ENCODE measurements around the gene MIPOL1. TPM values are rescaled to one million over a fixed set of nuclear protein-coding genes. Genes with fewer than 3 reads are reported as not detected.

MIPOL1 gene
- total and polyA plus RNA-seq, 2 donors (not counting 3 experiments of a cell fraction or from before 2014, with no cell fraction given) = 3.4 to 33.5 TPM

- ChIA-PET POLR2A (no interaction called here), CTCF (interaction anchor here (0.9 to 1.7 kb wide), 14 partner anchors 8 to 367 kb away, joined by 3 to 11 read pairs (median 4); no protein-coding TSS in a partner anchor)
- H3K36me3 ChIP-seq (ENCODE audit: control insufficient read depth in 2 of 2, extremely low read depth in 1 of 2, insufficient read depth in 2 of 2, low read length in 2 of 2) = no peaks in the 10 kb centered on the region
- FAIRE-seq = peak; percentile 42
- peaks cover 9% of the 10 kb centered on the region for H3K4me1 ChIP-seq (ENCODE audit: control insufficient read depth, extremely low read depth, insufficient read depth, low read length)
- TF ChIP-seq MYC (IDR thresholded peaks at IDR 0.05; ENCODE audit: low read depth, low read length) = no peak
- TF ChIP-seq, protein P1, sequence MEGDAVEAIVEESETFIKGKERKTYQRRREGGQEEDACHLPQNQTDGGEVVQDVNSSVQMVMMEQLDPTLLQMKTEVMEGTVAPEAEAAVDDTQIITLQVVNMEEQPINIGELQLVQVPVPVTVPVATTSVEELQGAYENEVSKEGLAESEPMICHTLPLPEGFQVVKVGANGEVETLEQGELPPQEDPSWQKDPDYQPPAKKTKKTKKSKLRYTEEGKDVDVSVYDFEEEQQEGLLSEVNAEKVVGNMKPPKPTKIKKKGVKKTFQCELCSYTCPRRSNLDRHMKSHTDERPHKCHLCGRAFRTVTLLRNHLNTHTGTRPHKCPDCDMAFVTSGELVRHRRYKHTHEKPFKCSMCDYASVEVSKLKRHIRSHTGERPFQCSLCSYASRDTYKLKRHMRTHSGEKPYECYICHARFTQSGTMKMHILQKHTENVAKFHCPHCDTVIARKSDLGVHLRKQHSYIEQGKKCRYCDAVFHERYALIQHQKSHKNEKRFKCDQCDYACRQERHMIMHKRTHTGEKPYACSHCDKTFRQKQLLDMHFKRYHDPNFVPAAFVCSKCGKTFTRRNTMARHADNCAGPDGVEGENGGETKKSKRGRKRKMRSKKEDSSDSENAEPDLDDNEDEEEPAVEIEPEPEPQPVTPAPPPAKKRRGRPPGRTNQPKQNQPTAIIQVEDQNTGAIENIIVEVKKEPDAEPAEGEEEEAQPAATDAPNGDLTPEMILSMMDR (IDR thresholded peaks at IDR 0.05; ENCODE audit: extremely low read depth in 1 of 2, insufficient read depth in 1 of 2, low read depth in 1 of 2, low read length in 2 of 2) = peak; percentile 46 to 58
- no peak overlapping the region for H3K4me3 ChIP-seq (replicated peaks in 1 of 3; ENCODE audit: insufficient read depth in 1 of 3, low read depth in 1 of 3, low read length in 3 of 3)
- no peaks in the 10 kb centered on the region for H4K20me1 ChIP-seq (replicated peaks; ENCODE audit: control insufficient read depth, extremely low read depth, insufficient read depth, low read length)
- H3K79me2 ChIP-seq (ENCODE audit: control insufficient read depth, insufficient read depth, low read length) = no peaks in the 10 kb centered on the region
- no peaks in the 10 kb centered on the region for H3K9me3 ChIP-seq (replicated peaks; ENCODE audit: control insufficient read depth, insufficient read depth, low read length)
- intact Hi-C loops (cut with micrococcal nuclease) = loop anchor here (5.0 kb wide), 1 partner anchor 935 kb away; the partner anchor contains the start of gene PAX9
- no peak for DNase-seq (ENCODE audit: low read depth, low spot score)
- H3K9me1 ChIP-seq (replicated peaks; ENCODE audit: control insufficient read depth, extremely low read depth, insufficient read depth, low read length) = no peaks in the 10 kb centered on the region
- H3K4me2 ChIP-seq (ENCODE audit: insufficient read depth, low read length) = no peak overlapping the region
- H3K27ac ChIP-seq (ENCODE audit: insufficient read depth, low read depth, low read length) = no peak overlapping the region
- no TSS peak for BruUV-seq (replicated peaks)
- H3K27me3 ChIP-seq (ENCODE audit: control insufficient read depth in 2 of 2, insufficient read depth in 2 of 2, low read length in 2 of 2) = peaks cover 76 to 88% of the 10 kb centered on the region in 2 experiments
- H2AFZ ChIP-seq (ENCODE audit: low read depth, low read length) = no peak overlapping the region
- dilution Hi-C loops (cut with MboI; ENCODE audit: extremely low pct_ligation_motif_present, low sequenced_read_pairs) = no loop called here
- H3K9ac ChIP-seq (replicated peaks; ENCODE audit: extremely low read depth, insufficient read depth, low read length) = no peak overlapping the region
Measured at GRCh38 chr14:37597538-37597913, 399.8 kb downstream of the MIPOL1 start.

- no peak for DNase-seq (ENCODE audit: low read depth, low spot score)
- CTCF ChIA-PET = interaction anchor here (0.9 to 1.7 kb wide), 13 partner anchors 8 to 368 kb away, joined by 3 to 11 read pairs (median 4); no protein-coding TSS in a partner anchor
- no peak overlapping the region for H3K4me3 ChIP-seq (replicated peaks in 1 of 3; ENCODE audit: insufficient read depth in 1 of 3, low read depth in 1 of 3, low read length in 3 of 3)
Measured at GRCh38 chr14:37597914-37598746, 400.4 kb downstream of the MIPOL1 start.

More at GRCh38 chr14:37597914-37598746, 400.4 kb downstream of the MIPOL1 start:
- Histone ChIP-seq H3K9ac (replicated peaks; ENCODE audit: extremely low read depth, insufficient read depth, low read length) (no peak overlapping the region), H3K4me2 (ENCODE audit: insufficient read depth, low read length) (no peak overlapping the region), H3K27ac (ENCODE audit: insufficient read depth, low read depth, low read length) (no peak overlapping the region), H2AFZ (ENCODE audit: low read depth, low read length) (no peak overlapping the region), H4K20me1 (replicated peaks; ENCODE audit: control insufficient read depth, extremely low read depth, insufficient read depth, low read length) (no peaks in the 10 kb centered on the region), H3K4me1 (ENCODE audit: control insufficient read depth, extremely low read depth, insufficient read depth, low read length) (peaks cover 9% of the 10 kb centered on the region), H3K9me1 (replicated peaks; ENCODE audit: control insufficient read depth, extremely low read depth, insufficient read depth, low read length) (no peaks in the 10 kb centered on the region), H3K79me2 (ENCODE audit: control insufficient read depth, insufficient read depth, low read length) (no peaks in the 10 kb centered on the region), H3K36me3 (ENCODE audit: control insufficient read depth in 2 of 2, extremely low read depth in 1 of 2, insufficient read depth in 2 of 2, low read length in 2 of 2) (no peaks in the 10 kb centered on the region), H3K27me3 (ENCODE audit: control insufficient read depth in 2 of 2, insufficient read depth in 2 of 2, low read length in 2 of 2) (peaks cover 76 to 88% of the 10 kb centered on the region in 2 experiments), H3K9me3 (replicated peaks; ENCODE audit: control insufficient read depth, insufficient read depth, low read length) (no peaks in the 10 kb centered on the region)
- intact Hi-C loops (cut with micrococcal nuclease) = loop anchor here (5.0 kb wide), 1 partner anchor 936 kb away; the partner anchor contains the start of gene PAX9
- dilution Hi-C loops (cut with MboI; ENCODE audit: extremely low pct_ligation_motif_present, low sequenced_read_pairs) = no loop called here
- POLR2A ChIA-PET = no interaction called here
- BruUV-seq (replicated peaks) = no TSS peak
- FAIRE-seq = no peak
- TF ChIP-seq POLR2AphosphoS5 (IDR thresholded peaks at IDR 0.05; ENCODE audit: insufficient read depth, low read depth, low read length) = no peak
- peak; percentile 66 for TF ChIP-seq EZH2 (IDR thresholded peaks at IDR 0.05; ENCODE audit: borderline replicate concordance, low read depth, low read length, severe bottlenecking)
